A549 (cell line): ENCODE results near the gene CTIF.

ENCODE experiments used
- CEBPB ChIP-seq, 2 experiments: fragments of >200 bp in 1 of 2; sonication (Bioruptor Twin) in 1 of 2; formaldehyde crosslinking in 1 of 2; IDR thresholded peaks; 2 replicates each; pipeline ENCODE4 v1.6.1; 2012 to 2016
- EP300 ChIP-seq, 2 experiments: fragments of >200 bp; sonication (Bioruptor Twin); formaldehyde crosslinking; IDR thresholded peaks; 2 replicates in 1 of 2; 3 replicates in 1 of 2; pipeline ENCODE4 v1.6.1; 2016 to 2017
- NFE2L2 ChIP-seq: fragments of 150-350 bp; conservative IDR thresholded peaks from 2 replicates; pipeline ENCODE4 v1.6.1; 2014; ENCODE audit warnings: low read length
- NR3C1 ChIP-seq: fragments of >200 bp; sonication (Bioruptor Twin); formaldehyde crosslinking; IDR thresholded peaks from 3 replicates; pipeline ENCODE4 v1.6.1; 2017
- PHF8 ChIP-seq: fragments of 200-600 bp; sonication (generic); IDR thresholded peaks from 2 replicates; pipeline ENCODE4 v1.6.1; 2016; ENCODE audit warnings: low read depth, mild to moderate bottlenecking, antibody characterized with exemption, moderate library complexity, borderline replicate concordance
- POLR2A ChIP-seq: IDR thresholded peaks from 2 replicates; pipeline ENCODE4 v1.6.1; 2012; ENCODE audit warnings: mild to moderate bottlenecking, low read length
- RFX5 ChIP-seq: fragments of 450-650 bp; IDR thresholded peaks from 2 replicates; pipeline ENCODE4 v1.7.1; 2014; ENCODE audit warnings: antibody characterized with exemption, mild to moderate bottlenecking, moderate library complexity
- TF ChIP-seq, protein P1 (sequence below): fragments of >200 bp; sonication (Bioruptor Twin); formaldehyde crosslinking; IDR thresholded peaks from 3 replicates; pipeline ENCODE4 v1.5.1; 2016
- TF ChIP-seq, protein P2 (sequence below): fragments of 200-600 bp; sonication (generic); IDR thresholded peaks from 2 replicates; pipeline ENCODE4 v1.6.1; 2016; ENCODE audit warnings: antibody characterized with exemption, mild to moderate bottlenecking, moderate library complexity

GRCh38 chr18:48621815-48622555 is 83.2 kb downstream of the CTIF start:
- TF ChIP-seq, protein P1, sequence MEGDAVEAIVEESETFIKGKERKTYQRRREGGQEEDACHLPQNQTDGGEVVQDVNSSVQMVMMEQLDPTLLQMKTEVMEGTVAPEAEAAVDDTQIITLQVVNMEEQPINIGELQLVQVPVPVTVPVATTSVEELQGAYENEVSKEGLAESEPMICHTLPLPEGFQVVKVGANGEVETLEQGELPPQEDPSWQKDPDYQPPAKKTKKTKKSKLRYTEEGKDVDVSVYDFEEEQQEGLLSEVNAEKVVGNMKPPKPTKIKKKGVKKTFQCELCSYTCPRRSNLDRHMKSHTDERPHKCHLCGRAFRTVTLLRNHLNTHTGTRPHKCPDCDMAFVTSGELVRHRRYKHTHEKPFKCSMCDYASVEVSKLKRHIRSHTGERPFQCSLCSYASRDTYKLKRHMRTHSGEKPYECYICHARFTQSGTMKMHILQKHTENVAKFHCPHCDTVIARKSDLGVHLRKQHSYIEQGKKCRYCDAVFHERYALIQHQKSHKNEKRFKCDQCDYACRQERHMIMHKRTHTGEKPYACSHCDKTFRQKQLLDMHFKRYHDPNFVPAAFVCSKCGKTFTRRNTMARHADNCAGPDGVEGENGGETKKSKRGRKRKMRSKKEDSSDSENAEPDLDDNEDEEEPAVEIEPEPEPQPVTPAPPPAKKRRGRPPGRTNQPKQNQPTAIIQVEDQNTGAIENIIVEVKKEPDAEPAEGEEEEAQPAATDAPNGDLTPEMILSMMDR, result no peak
- TF ChIP-seq EP300 (IDR thresholded peaks at IDR 0.05) (no peak), POLR2A (no peak), RFX5 (no peak), CEBPB (IDR thresholded peaks at IDR 0.05) (no peak), NFE2L2 (no peak), NR3C1 (no peak), PHF8 (no peak)
- TF ChIP-seq, protein P2, sequence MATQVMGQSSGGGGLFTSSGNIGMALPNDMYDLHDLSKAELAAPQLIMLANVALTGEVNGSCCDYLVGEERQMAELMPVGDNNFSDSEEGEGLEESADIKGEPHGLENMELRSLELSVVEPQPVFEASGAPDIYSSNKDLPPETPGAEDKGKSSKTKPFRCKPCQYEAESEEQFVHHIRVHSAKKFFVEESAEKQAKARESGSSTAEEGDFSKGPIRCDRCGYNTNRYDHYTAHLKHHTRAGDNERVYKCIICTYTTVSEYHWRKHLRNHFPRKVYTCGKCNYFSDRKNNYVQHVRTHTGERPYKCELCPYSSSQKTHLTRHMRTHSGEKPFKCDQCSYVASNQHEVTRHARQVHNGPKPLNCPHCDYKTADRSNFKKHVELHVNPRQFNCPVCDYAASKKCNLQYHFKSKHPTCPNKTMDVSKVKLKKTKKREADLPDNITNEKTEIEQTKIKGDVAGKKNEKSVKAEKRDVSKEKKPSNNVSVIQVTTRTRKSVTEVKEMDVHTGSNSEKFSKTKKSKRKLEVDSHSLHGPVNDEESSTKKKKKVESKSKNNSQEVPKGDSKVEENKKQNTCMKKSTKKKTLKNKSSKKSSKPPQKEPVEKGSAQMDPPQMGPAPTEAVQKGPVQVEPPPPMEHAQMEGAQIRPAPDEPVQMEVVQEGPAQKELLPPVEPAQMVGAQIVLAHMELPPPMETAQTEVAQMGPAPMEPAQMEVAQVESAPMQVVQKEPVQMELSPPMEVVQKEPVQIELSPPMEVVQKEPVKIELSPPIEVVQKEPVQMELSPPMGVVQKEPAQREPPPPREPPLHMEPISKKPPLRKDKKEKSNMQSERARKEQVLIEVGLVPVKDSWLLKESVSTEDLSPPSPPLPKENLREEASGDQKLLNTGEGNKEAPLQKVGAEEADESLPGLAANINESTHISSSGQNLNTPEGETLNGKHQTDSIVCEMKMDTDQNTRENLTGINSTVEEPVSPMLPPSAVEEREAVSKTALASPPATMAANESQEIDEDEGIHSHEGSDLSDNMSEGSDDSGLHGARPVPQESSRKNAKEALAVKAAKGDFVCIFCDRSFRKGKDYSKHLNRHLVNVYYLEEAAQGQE, result no peak
